ENCODE results near the gene OR51A7.
"Not testable (repeated sequence)": the region's sequence is repeated elsewhere in the genome, so short reads cannot be mapped to it uniquely, and the experiment has no call there.

Gene OR51A7

GRCh38 chr11:4955613-4956012 is 52.0 kb downstream of the OR51A7 start, which contains the start of gene OR51A2:
Gene OR51A2, minus strand, starts transcription at chr11:4955713. Its CDS starts 0 bp downstream, at chr11:4955713.
- DNase-seq (ENCODE audit: low read depth in 2 of 2): not testable (repeated sequence)

- DNase-seq (ENCODE audit: low read depth in 2 of 2): no peak
Measured at GRCh38 chr11:4957396-4957795, 53.8 kb downstream of the OR51A7 start.

Data from fibroblast of skin of left quadriceps (primary cell).